Mucosa of descending colon (tissue), 3 donors: ENCODE measurements around the gene ZDHHC19. TPM values are rescaled to one million over a fixed set of nuclear protein-coding genes. Genes with fewer than 3 reads are reported as not detected.
"Not testable (repeated sequence)": the region's sequence is repeated elsewhere in the genome, so short reads cannot be mapped to it uniquely, and the experiment has no call there.

ENCODE experiments used
- ATAC-seq: fragments of 200-7000 bp; cut with Tn5 transposase; one replicate; pipeline ENCODE4 v1.9.1; 2020; ENCODE audit warnings: mild to moderate bottlenecking, moderate library complexity
- DNase-seq, 3 donors: peaks; one replicate each; pipeline ENCODE4 v3.0.0-alpha.2; 2020
- H3K36me3 ChIP-seq: fragments of 200-600 bp; one replicate; pipeline ENCODE4 v1.8.0; 2021; ENCODE audit warnings: low read depth, mild to moderate bottlenecking
- H3K4me1 ChIP-seq: fragments of 200-600 bp; one replicate; pipeline ENCODE4 v1.8.0; 2021; ENCODE audit warnings: low read depth, mild to moderate bottlenecking
- H3K4me3 ChIP-seq: fragments of 200-600 bp; one replicate; pipeline ENCODE4 v1.8.0; 2021; ENCODE audit warnings: mild to moderate bottlenecking
- H3K9me3 ChIP-seq: fragments of 200-600 bp; one replicate; pipeline ENCODE4 v1.8.0; 2021; ENCODE audit warnings: mild to moderate bottlenecking
- CTCF ChIP-seq: fragments of 200-600 bp; IDR thresholded peaks from one replicate; pipeline ENCODE4 v1.8.0; 2022; ENCODE audit warnings: antibody characterized with exemption, mild to moderate bottlenecking
- intact Hi-C, 2 donors: fragments of 100-400 bp; cut with DNase I in 1 of 2; cut with micrococcal nuclease in 1 of 2; formaldehyde crosslinking; loops; one replicate each; pipeline versions ENCODE4 v1.11.0 to v1.11.1; 2022; cut with DNase I, micrococcal nuclease
- total RNA-seq, 3 donors: library from RNA; stranded (reverse); fragmentation: NEBNext Ultra II Directional in 2 of 3; extraction: Animal tissue kit (Norgen Biotek cat#: 25700) in 2 of 3; gene quantifications; one replicate each; pipeline versions ENCODE4 v1.2.1 to v1.2.4, GENCODE V29; 2021 to 2023
- donor health status: DM: no; HTN: no; CAD: no; lungs with moderate emphysema.
- donor health status: DM: no; HTN: no; CAD: no.
- donor health status: DM: no; HTN: yes; CAD: no.

The ZDHHC19 gene
- total RNA-seq, 3 donors from 2014 or later: not detected

DNA sequence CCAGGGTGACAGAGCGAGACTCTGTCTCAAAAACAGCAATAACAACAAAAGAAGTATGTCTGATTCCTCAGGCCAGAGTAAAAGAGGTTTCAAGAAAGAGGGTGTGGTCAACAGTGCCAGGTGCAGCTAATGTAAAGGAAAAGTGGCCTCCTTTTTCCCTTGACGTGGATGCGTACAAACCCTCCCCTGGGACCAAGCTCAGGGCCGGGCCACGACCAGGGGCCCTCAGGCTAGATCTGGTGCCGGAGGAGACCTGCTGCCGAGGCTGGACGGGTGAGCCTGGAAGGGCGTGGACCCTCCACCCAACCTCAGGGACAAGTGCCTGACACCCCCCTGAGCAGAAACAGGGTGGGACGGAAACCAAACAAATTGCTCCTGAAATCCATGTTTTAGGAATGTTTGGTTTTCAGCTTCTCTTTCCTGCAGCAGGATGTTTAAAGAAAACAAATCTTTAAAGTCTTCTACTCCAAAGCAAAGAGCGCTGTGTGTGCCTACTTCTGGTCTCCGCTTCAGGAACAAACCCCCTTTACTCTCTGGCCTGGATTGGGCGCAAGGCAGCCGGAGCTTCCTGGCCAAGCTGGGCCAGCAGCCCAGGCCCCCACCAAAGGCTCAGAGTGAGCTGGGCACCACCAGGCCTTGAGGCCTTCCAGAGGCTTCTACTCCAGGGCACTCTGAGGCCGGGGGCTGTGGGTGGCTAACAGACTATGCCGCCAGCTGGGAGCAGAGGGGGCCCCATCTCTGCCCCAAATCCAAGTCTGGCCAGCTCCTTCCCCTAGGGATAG, 21.4 kb downstream of the ZDHHC19 start:
- intact Hi-C loops: no loop called here
- DNase-seq: peak in 2 of 3 donors; percentile 29 to 63
- no peak for TF ChIP-seq CTCF
- Histone ChIP-seq H3K9me3 (no peaks in the 10 kb centered on the region), H3K36me3 (no peaks in the 10 kb centered on the region), H3K4me3 (no peak overlapping the region), H3K4me1 (peaks cover 35% of the 10 kb centered on the region)
- no peak for ATAC-seq

- Histone ChIP-seq H3K36me3 (no peaks in the 10 kb centered on the region), H3K4me3 (no peak overlapping the region), H3K9me3 (no peaks in the 10 kb centered on the region), H3K4me1 (peaks cover 27% of the 10 kb centered on the region)
- DNase-seq (peak in 2 of 3 donors; percentile 32 to 48), ATAC-seq (no peak)
- intact Hi-C loops: no loop called here
- TF ChIP-seq CTCF: no peak
Measured at GRCh38 chr3:196186651-196187573, 24.3 kb downstream of the ZDHHC19 start.

DNA sequence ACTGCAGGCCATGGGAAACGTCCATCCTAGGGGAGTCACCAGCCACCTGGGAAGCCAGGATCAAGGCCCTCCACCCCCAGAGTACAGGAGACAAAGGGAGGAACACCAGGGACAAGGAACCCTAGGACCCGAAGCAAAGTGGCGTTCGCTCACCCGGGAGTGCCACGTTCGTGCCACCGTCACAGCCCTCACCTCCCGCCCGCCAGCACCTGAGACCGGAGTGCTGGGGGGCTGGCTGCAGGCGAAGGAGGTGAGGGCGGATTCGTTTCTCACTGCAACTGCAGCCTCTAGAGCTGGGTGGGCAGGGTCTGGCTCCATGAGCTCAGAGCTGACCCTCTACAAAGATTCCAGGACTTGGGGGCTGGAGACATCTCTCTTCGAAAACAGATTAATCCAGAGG, 26.3 kb downstream of the ZDHHC19 start:
- H3K4me3 ChIP-seq: no peak overlapping the region

GRCh38 chr3:196184169-196184432, 27.1 kb downstream of the ZDHHC19 start:
- intact Hi-C loops, H3K36me3 ChIP-seq, ATAC-seq, DNase-seq, H3K9me3 ChIP-seq, H3K4me3 ChIP-seq: not testable (repeated sequence)
- H3K4me1 ChIP-seq: peaks cover 37% of the 10 kb centered on the region

More for the DNA sequence above, 26.3 kb downstream of the ZDHHC19 start:
- TF ChIP-seq CTCF: no peak
- intact Hi-C loops: no loop called here
- H3K36me3 ChIP-seq: no peaks in the 10 kb centered on the region
- H3K4me1 ChIP-seq: peaks cover 32% of the 10 kb centered on the region
- ATAC-seq (no peak), DNase-seq (no peak)
- H3K9me3 ChIP-seq: no peaks in the 10 kb centered on the region

DNA sequence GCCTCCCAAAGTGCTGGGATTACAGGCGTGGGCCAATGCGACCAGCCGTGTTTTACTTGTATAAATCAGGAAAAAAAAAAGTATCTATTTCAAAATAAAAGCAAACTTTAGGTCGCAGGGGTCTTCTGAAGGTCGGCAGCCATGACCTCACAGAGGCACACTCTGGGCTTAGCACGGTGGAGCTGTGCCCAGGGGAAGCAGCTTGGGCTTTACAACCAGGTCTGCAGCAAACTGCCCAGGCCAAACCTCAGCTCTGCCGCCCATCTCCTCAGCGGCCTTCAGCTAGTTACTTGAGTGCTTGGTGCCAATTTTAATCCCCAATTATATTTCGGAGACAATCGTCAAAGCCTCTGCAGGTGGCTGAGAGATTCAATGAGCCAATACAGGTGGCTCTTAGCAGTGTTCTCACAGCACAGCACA, 30.1 kb downstream of the ZDHHC19 start:
- H3K4me1 ChIP-seq: peaks cover 51% of the 10 kb centered on the region
- peak in 1 of 3 donors; percentile 26 for DNase-seq
- H3K4me3 ChIP-seq: no peak overlapping the region
- no peaks in the 10 kb centered on the region for H3K9me3 ChIP-seq
- no peak for ATAC-seq
- TF ChIP-seq CTCF: no peak
- intact Hi-C loops: no loop called here
- H3K36me3 ChIP-seq: no peaks in the 10 kb centered on the region

DNA sequence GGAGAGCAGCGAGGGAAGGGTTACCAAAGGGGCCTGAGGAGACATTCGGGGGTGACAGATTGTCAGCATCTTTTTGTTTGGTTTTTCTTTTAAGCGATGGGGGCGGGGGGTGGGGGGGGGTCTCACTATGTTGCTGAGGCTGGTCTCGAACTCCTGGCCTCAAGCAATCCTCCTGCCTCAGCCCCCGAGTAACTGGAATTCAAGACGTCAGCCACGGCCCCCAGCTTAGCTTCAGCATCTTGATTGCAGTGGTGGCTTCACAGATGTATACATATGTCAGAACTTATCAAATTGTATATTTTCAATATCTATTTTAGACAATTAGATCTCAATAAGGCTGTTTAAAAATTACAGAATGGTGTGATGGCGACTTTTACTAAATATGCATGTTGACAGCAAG, 30.9 kb downstream of the ZDHHC19 start:
- no peak overlapping the region for H3K4me3 ChIP-seq
- peaks cover 51% of the 10 kb centered on the region for H3K4me1 ChIP-seq
- ATAC-seq (no peak), DNase-seq (peak in 1 of 3 donors; percentile 17)
- H3K9me3 ChIP-seq: no peaks in the 10 kb centered on the region
- intact Hi-C loops: no loop called here
- TF ChIP-seq CTCF: no peak
- H3K36me3 ChIP-seq: no peaks in the 10 kb centered on the region
